Nephron progenitor cell (in vitro differentiated cells): ENCODE data around the gene IL21R.

ENCODE experiments used
- DNase-seq: peaks from one replicate; pipeline ENCODE4 v3.0.0; 2021
- H3K27ac Mint-ChIP-seq: 2 replicates; pipeline ENCODE4 v1.8.0; 2021; ENCODE audit warnings: mild to moderate bottlenecking, moderate library complexity, mixed read lengths
- H3K27me3 Mint-ChIP-seq: 2 replicates; pipeline ENCODE4 v1.8.0; 2021; ENCODE audit warnings: mild to moderate bottlenecking, low read depth, mixed read lengths; ENCODE audit not compliant: poor library complexity
- H3K36me3 Mint-ChIP-seq: 2 replicates; pipeline ENCODE4 v1.8.0; 2021; ENCODE audit warnings: low read depth, mixed read lengths
- H3K4me1 Mint-ChIP-seq: 2 replicates; pipeline ENCODE4 v1.8.0; 2021; ENCODE audit warnings: mixed read lengths
- H3K4me3 Mint-ChIP-seq: 2 replicates; pipeline ENCODE4 v1.8.0; 2021; ENCODE audit warnings: mild to moderate bottlenecking, moderate library complexity, mixed read lengths
- H3K9me3 Mint-ChIP-seq: 2 replicates; pipeline ENCODE4 v1.8.0; 2021; ENCODE audit warnings: mild to moderate bottlenecking, moderate library complexity, mixed read lengths
- TF ChIP-seq, protein P1 (sequence below): fragments of 200-600 bp; sonication (generic); IDR thresholded peaks from 2 replicates; pipeline ENCODE4 v1.5.0; 2021; ENCODE audit warnings: antibody characterized with exemption

The IL21R gene

DNA sequence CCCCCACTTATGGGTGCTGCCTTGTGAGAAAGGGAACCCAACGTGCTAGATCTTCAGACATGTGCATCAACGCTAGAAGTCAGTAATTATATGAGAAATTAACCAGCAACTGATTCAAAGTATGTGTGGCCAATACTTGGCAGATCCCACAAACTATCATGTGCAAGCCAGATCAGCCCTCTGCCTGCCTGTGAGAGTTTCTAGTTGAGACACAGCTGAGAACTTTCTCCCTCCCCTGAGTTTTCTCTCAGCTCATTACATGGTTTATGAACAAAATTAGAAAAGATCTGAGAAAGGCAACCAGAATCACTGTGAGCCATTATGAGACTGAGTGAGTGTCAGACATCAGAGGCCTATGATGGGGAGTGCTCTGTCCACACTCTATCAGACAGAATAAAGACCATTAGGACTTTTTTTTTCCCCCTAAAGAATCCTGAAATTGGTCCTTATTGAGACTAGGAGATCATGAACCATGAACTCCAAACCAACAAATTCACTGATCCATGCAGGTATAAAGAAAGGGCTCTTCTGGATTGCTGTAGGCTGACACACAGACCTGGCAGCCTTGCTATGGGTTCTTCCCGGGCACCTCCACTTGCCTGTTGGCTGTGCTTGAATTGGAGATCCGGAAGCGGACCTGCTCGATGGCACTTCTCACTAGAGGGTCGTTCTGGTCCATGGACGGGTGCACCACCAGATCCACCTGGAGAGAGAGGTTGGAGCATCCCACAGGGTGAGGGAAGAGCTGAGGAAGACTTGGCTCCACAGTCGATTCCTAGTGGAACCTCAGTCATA lies 96.3 kb downstream of the IL21R start:
- TF ChIP-seq, protein P1, sequence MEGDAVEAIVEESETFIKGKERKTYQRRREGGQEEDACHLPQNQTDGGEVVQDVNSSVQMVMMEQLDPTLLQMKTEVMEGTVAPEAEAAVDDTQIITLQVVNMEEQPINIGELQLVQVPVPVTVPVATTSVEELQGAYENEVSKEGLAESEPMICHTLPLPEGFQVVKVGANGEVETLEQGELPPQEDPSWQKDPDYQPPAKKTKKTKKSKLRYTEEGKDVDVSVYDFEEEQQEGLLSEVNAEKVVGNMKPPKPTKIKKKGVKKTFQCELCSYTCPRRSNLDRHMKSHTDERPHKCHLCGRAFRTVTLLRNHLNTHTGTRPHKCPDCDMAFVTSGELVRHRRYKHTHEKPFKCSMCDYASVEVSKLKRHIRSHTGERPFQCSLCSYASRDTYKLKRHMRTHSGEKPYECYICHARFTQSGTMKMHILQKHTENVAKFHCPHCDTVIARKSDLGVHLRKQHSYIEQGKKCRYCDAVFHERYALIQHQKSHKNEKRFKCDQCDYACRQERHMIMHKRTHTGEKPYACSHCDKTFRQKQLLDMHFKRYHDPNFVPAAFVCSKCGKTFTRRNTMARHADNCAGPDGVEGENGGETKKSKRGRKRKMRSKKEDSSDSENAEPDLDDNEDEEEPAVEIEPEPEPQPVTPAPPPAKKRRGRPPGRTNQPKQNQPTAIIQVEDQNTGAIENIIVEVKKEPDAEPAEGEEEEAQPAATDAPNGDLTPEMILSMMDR = no peak
- Mint-ChIP-seq H3K27me3 (no peaks in the 10 kb centered on the region), H3K4me1 (peaks cover 4% of the 10 kb centered on the region), H3K36me3 (peaks cover 69% of the 10 kb centered on the region), H3K9me3 (no peaks in the 10 kb centered on the region), H3K4me3 (no peak overlapping the region), H3K27ac (no peak overlapping the region)
- no peak for DNase-seq

GRCh38 chr16:27498916-27499658 lies 97.1 kb downstream of the IL21R start:
- TF ChIP-seq, protein P1 = no peak
- Mint-ChIP-seq H3K27ac (peak overlapping the region; percentile 76), H3K27me3 (no peaks in the 10 kb centered on the region), H3K4me3 (no peak overlapping the region), H3K36me3 (peaks cover 69% of the 10 kb centered on the region), H3K9me3 (no peaks in the 10 kb centered on the region), H3K4me1 (peaks cover 4% of the 10 kb centered on the region)
- no peak for DNase-seq

DNA sequence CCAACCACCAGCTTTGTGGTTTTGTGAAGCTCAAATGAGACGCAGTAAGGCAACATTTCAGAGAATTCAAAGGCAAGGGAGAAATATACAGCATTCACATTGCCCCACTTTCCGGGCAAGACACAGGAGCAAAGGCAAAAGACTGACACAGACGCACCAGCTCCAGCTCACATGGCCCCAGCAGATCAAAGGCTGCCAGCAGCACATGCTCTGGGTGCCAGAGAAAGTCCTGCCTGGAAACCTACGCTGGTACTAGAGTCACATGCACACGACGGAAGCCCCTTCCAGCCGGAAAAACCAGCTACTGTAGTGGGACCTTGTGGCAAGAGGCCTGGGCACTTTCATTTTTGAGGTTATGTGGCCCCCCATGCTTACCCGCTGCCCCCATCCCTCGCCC lies 97.7 kb downstream of the IL21R start:
- TF ChIP-seq, protein P1 = no peak
- no peaks in the 10 kb centered on the region for H3K27me3 Mint-ChIP-seq
- H3K36me3 Mint-ChIP-seq = peaks cover 67% of the 10 kb centered on the region
- H3K4me3 Mint-ChIP-seq = no peak overlapping the region
- H3K9me3 Mint-ChIP-seq = no peaks in the 10 kb centered on the region
- H3K27ac Mint-ChIP-seq = no peak overlapping the region
- DNase-seq = no peak
- H3K4me1 Mint-ChIP-seq = peaks cover 4% of the 10 kb centered on the region

GRCh38 chr16:27500801-27501200 lies 98.8 kb downstream of the IL21R start:
- DNase-seq = no peak

More at GRCh38 chr16:27500801-27501200, 98.8 kb downstream of the IL21R start:
- no peaks in the 10 kb centered on the region for H3K9me3 Mint-ChIP-seq
- H3K27ac Mint-ChIP-seq = no peak overlapping the region
- TF ChIP-seq, protein P1 = no peak
- peaks cover 4% of the 10 kb centered on the region for H3K4me1 Mint-ChIP-seq
- H3K4me3 Mint-ChIP-seq = no peak overlapping the region
- peaks cover 74% of the 10 kb centered on the region for H3K36me3 Mint-ChIP-seq
- no peaks in the 10 kb centered on the region for H3K27me3 Mint-ChIP-seq
